K562 (cell line): ENCODE measurements around the gene RABEPK. TPM values are rescaled to one million over a fixed set of nuclear protein-coding genes. Genes with fewer than 3 reads are reported as not detected.

ENCODE experiments used
- ARNT ChIP-seq, 2 experiments: fragments of 450-650 bp; IDR thresholded peaks; 2 replicates each; pipeline ENCODE4 v1.6.1; 2016; ENCODE audit warnings: mild to moderate bottlenecking in 1 of 2
- BCLAF1 ChIP-seq, 2 experiments: fragments of 450-650 bp in 1 of 2; IDR thresholded peaks; 2 replicates each; pipeline ENCODE4 v1.6.1; 2011 to 2017; ENCODE audit warnings: low read depth in 2 of 2, antibody characterized with exemption in 1 of 2, borderline replicate concordance in 1 of 2, low read length in 1 of 2, mild to moderate bottlenecking in 1 of 2, mixed read lengths in 1 of 2; ENCODE audit not compliant: control insufficient read depth in 1 of 2
- CBX5 ChIP-seq: IDR thresholded peaks from 2 replicates; pipeline ENCODE4 v1.6.1; 2014; ENCODE audit warnings: low read depth, borderline replicate concordance
- CCNT2 ChIP-seq: IDR thresholded peaks from 2 replicates; pipeline ENCODE4 v1.6.1; 2011; ENCODE audit warnings: borderline replicate concordance, low read depth, mild to moderate bottlenecking, moderate library complexity, mixed read lengths, low read length; ENCODE audit not compliant: insufficient read length; ENCODE audit errors: extremely low read depth
- CHD1 ChIP-seq: fragments of 200-600 bp; sonication (generic); IDR thresholded peaks from one replicate; pipeline ENCODE4 v1.6.1; 2012; ENCODE audit warnings: mild to moderate bottlenecking, moderate library complexity, low read length, inconsistent platforms
- HBP1 ChIP-seq: fragments of 450-650 bp; formaldehyde crosslinking; IDR thresholded peaks from 2 replicates; pipeline ENCODE4 v1.4.0; 2022; ENCODE audit warnings: missing genetic modification characterization
- HNRNPL ChIP-seq: fragments of 200-400 bp; formaldehyde crosslinking; IDR thresholded peaks from 2 replicates; pipeline ENCODE4 v1.6.1; 2017; ENCODE audit warnings: low read depth, mild to moderate bottlenecking, low read length
- NONO ChIP-seq, 2 experiments: fragments of 200-400 bp in 1 of 2; fragments of 450-650 bp in 1 of 2; formaldehyde crosslinking in 1 of 2; IDR thresholded peaks; 2 replicates each; pipeline ENCODE4 v1.6.1; 2017; ENCODE audit warnings: low read depth in 2 of 2, mild to moderate bottlenecking in 2 of 2, moderate library complexity in 2 of 2, low read length in 1 of 2
- NR1H2 ChIP-seq: sonication (generic); formaldehyde crosslinking; IDR thresholded peaks from 2 replicates; pipeline ENCODE4 v1.4.0; 2020; ENCODE audit warnings: mild to moderate bottlenecking, missing genetic modification reagents
- NRF1 ChIP-seq, 2 experiments: fragments of 450-650 bp; IDR thresholded peaks in 1 of 2; conservative IDR thresholded peaks in 1 of 2; 2 replicates each; pipeline ENCODE4 v1.6.1; 2014; ENCODE audit warnings: mild to moderate bottlenecking in 2 of 2
- PML ChIP-seq: IDR thresholded peaks from 2 replicates; pipeline ENCODE4 v1.6.1; 2012; ENCODE audit warnings: low read length, inconsistent platforms
- POU5F1 ChIP-seq: fragments of 150-350 bp; IDR thresholded peaks from 2 replicates; pipeline ENCODE4 v1.6.1; 2014; ENCODE audit warnings: borderline replicate concordance, low read length, low read depth, mild to moderate bottlenecking; ENCODE audit not compliant: partially characterized antibody
- RBM22 ChIP-seq: fragments of 200-400 bp; formaldehyde crosslinking; IDR thresholded peaks from 2 replicates; pipeline ENCODE4 v1.6.1; 2018; ENCODE audit warnings: low read length, low read depth; ENCODE audit not compliant: poor library complexity, severe bottlenecking
- TFAP4 ChIP-seq: sonication (generic); formaldehyde crosslinking; IDR thresholded peaks from 2 replicates; pipeline ENCODE4 v1.8.0; 2022; ENCODE audit warnings: missing genetic modification reagents, mild to moderate bottlenecking, moderate library complexity, borderline replicate concordance
- USF2 ChIP-seq: sonication (generic); formaldehyde crosslinking; IDR thresholded peaks from 2 replicates; pipeline ENCODE4 v1.5.0; 2020; ENCODE audit warnings: missing genetic modification reagents
- YY1 ChIP-seq, 3 experiments: IDR thresholded peaks; 2 replicates each; pipeline ENCODE4 v1.6.1; 2011; ENCODE audit warnings: low read length in 2 of 3, mild to moderate bottlenecking in 2 of 3, moderate library complexity in 2 of 3, borderline replicate concordance in 1 of 3, control low read depth in 1 of 3, low read depth in 1 of 3; ENCODE audit not compliant: insufficient read depth in 3 of 3, insufficient replicate concordance in 2 of 3, control insufficient read depth in 1 of 3, insufficient read length in 1 of 3; ENCODE audit errors: extremely low read depth in 1 of 3
- ZFPM2 ChIP-seq: fragments of 250-450 bp; sonication (Bioruptor Pico); IDR thresholded peaks from 2 replicates; pipeline ENCODE4 v1.5.1; 2022; ENCODE audit warnings: mild to moderate bottlenecking
- ZNF140 ChIP-seq: fragments of 250-450 bp; sonication (Bioruptor Pico); IDR thresholded peaks from 2 replicates; pipeline ENCODE4 v1.8.0; 2021; ENCODE audit warnings: moderate library complexity, mild to moderate bottlenecking, inconsistent platforms
- polyA plus RNA-seq, 8 experiments: library from polyadenylated mRNA; depleted of rRNA in 4 of 8; stranded (reverse) in 5 of 8; unstranded in 3 of 8; fragments of >200 nt; fragmentation: Nextera tagmentation in 2 of 8; fragmentation: Illumina TruSeq in 1 of 8; extraction: Ambion mirVana in 2 of 8; extraction: Trizol in 1 of 8; gene quantifications; 2 replicates each; pipeline versions ENCODE4 v1.2.1 to v1.2.3, GENCODE V29; 2011 to 2014; ENCODE audit warnings: inconsistent platforms in 1 of 8, missing spikeins in 1 of 8
- total RNA-seq, 7 experiments: library from RNA; depleted of rRNA in 6 of 7; stranded (reverse); fragments of >200 nt in 6 of 7; fragmentation: Illumina TruSeq in 2 of 7; extraction: Trizol in 2 of 7; gene quantifications; 2 replicates each; pipeline versions ENCODE4 v1.2.1 to v1.2.3, GENCODE V29; 2011 to 2021; ENCODE audit warnings: low replicate concordance in 1 of 7

RABEPK gene
- total and polyA plus RNA-seq, 9 of the 15 experiments (the other 6 are each of a cell fraction or from before 2014, with no cell fraction given), result 38.3 to 113 (median 52.8) TPM

- no peak for TF ChIP-seq CBX5
- TF ChIP-seq NR1H2 (CRISPR knock-in tag), result no peak
- peak; percentile 34; the same call in 1 of the 2 replicates for TF ChIP-seq PML
- peak; percentile 39; the same call in 1 of the 2 replicates for TF ChIP-seq HNRNPL
- peak; percentile 15; the same call in 1 of the 2 replicates for TF ChIP-seq ZFPM2 (CRISPR knock-in tag)
- no peak for TF ChIP-seq USF2 (CRISPR knock-in tag)
- no peak for TF ChIP-seq POU5F1
- peak in 1 of 3 experiments; percentile 9 for TF ChIP-seq YY1 (IDR thresholded peaks at IDR 0.05; ENCODE audit: borderline replicate concordance in 1 of 3, control insufficient read depth in 1 of 3, extremely low read depth in 1 of 3, insufficient read depth in 3 of 3, insufficient read length in 1 of 3, insufficient replicate concordance in 2 of 3, low read depth in 1 of 3, low read length in 2 of 3)
- TF ChIP-seq ZNF140 (CRISPR knock-in tag), result 0 out of 2 replicates have a peak, but pooled peaks have one; percentile 4
- no peak for TF ChIP-seq ARNT (IDR thresholded peaks at IDR 0.05)
- peak; percentile 98 for TF ChIP-seq RBM22
- peak; percentile 26; the same call in 1 of the 2 replicates for TF ChIP-seq HBP1
- TF ChIP-seq CHD1, result peak; percentile 25
- TF ChIP-seq BCLAF1 (IDR thresholded peaks at IDR 0.05; ENCODE audit: borderline replicate concordance in 1 of 2, control insufficient read depth in 1 of 2, low read depth in 2 of 2, low read length in 1 of 2), result 0 out of 4 replicates have a peak, but pooled peaks of 1 of the 2 experiments have one; percentile 50
- TF ChIP-seq CCNT2, result peak; percentile 29
- no peak for TF ChIP-seq NRF1 (conservative IDR thresholded peaks at IDR 0.05 in 1 of 2, IDR thresholded peaks at IDR 0.05 in 1 of 2)
- TF ChIP-seq NONO (IDR thresholded peaks at IDR 0.05; ENCODE audit: low read depth in 2 of 2, low read length in 1 of 2), result 0 out of 4 replicates have a peak, but pooled peaks of 1 of the 2 experiments have one; percentile 17
- TF ChIP-seq TFAP4 (CRISPR knock-in tag), result no peak
These were observed 39.6 kb downstream of the RABEPK start (continued) for GRCh38 chr9:125239631-125240597.
